Stimulated activated CD4-positive, alpha-beta T cell treated with anti-CD3 and anti-CD28 coated beads, TNF-alpha, amount 100 ng/mL, for 24 hours (primary cell): ENCODE data around the gene POFUT2.

Experiments
- DNase-seq, 3 experiments: peaks; one replicate each; pipeline ENCODE4 v3.0.0-alpha.2; 2020; ENCODE audit warnings: low read depth in 3 of 3

POFUT2 gene

GRCh38 chr21:45263534-45263933, 24.2 kb downstream of the POFUT2 start:
- no peak for DNase-seq

- DNase-seq: no peak
Observed at GRCh38 chr21:45262616-45263015, 25.1 kb downstream of the POFUT2 start.

GRCh38 chr21:45262041-45262581, 25.6 kb downstream of the POFUT2 start:
- DNase-seq: no peak

- no peak for DNase-seq
Observed at GRCh38 chr21:45261093-45261492, 26.6 kb downstream of the POFUT2 start.

- no peak for DNase-seq
Observed at GRCh38 chr21:45260191-45260825, 27.4 kb downstream of the POFUT2 start.

GRCh38 chr21:45259206-45259840, 28.4 kb downstream of the POFUT2 start:
- DNase-seq: no peak

GRCh38 chr21:45258466-45258865, 29.2 kb downstream of the POFUT2 start:
- DNase-seq: no peak

- DNase-seq: no peak
Observed at GRCh38 chr21:45257673-45258341, 29.9 kb downstream of the POFUT2 start.

- DNase-seq: no peak
Observed at GRCh38 chr21:45256912-45257672, 30.6 kb downstream of the POFUT2 start.

- DNase-seq: no peak
Observed at GRCh38 chr21:45256021-45256911, 31.4 kb downstream of the POFUT2 start.

- no peak for DNase-seq
Observed at GRCh38 chr21:45255381-45256020, 32.2 kb downstream of the POFUT2 start.

- no peak for DNase-seq
Observed at GRCh38 chr21:45254460-45254930, 33.2 kb downstream of the POFUT2 start.

- DNase-seq: no peak
Observed at GRCh38 chr21:45253633-45254459, 33.8 kb downstream of the POFUT2 start.

- no peak for DNase-seq
Observed at GRCh38 chr21:45253180-45253579, 34.5 kb downstream of the POFUT2 start.

GRCh38 chr21:45252448-45252925, 35.2 kb downstream of the POFUT2 start:
- DNase-seq: no peak

GRCh38 chr21:45251635-45252447, 35.9 kb downstream of the POFUT2 start:
- DNase-seq: no peak

- DNase-seq: no peak
Observed at GRCh38 chr21:45250914-45251634, 36.6 kb downstream of the POFUT2 start.

GRCh38 chr21:45250272-45250671, 37.4 kb downstream of the POFUT2 start:
- DNase-seq: no peak
